GM18508 (cell line): ENCODE results near the gene MYO1E.

Experiments
- ATAC-seq: cut with Tn5 transposase; IDR thresholded peaks from one replicate; pipeline ENCODE4 v1.9.1; 2021; ENCODE audit warnings: moderate number of reproducible peaks; ENCODE audit not compliant: insufficient read depth, unreplicated experiment

MYO1E gene

DNA sequence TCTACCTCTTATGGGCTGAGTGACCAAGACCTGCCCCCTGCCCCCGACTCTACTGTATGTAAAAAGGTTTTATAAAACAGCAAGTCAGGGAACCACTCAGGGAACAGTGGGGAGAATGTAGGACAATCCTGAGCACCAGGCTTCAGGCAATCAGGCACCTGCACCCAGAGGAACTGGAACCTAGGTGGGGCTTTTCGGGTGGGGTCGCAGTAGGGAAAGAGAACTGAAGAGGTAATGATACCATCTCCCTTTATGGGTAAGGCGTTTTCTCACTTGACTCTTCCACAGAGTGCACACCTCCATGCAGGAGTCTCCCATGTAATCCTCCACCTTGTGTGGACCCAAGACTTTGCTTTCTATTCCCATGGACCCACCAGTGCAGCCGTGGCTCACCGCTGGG, 45.8 kb downstream of the MYO1E start:
- ATAC-seq: no peak

GRCh38 chr15:59322056-59322759, 50.5 kb downstream of the MYO1E start:
- ATAC-seq: no peak

DNA sequence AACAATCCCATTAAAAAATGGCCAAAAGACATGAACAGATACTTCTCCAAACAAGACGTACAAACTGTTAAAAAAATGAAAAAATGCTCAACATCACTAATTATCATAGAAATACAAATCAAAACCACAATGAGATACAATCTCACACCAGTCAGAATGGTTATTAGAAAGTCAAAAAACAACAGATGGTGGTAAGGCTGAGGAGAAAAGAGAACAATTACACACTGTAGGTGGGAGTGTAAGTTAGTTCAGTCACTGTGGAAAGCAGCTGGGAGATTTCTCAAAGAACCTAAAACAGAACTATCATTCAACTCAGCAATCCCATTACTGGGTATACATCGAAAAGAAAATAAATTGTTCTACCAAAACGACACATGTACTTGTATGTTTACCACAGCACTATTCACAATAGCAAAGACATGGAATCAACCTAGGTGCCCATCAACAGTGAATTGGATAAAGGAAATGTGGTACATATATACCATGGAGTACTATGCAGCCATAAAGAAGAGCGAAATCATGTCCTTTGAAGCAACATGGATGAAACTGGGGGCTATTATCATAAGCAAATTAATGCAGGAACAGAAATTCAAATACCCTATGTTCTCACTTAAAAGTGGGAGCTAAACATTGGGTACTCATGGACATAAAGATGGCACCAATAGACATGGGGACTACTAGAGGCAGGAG, 51.5 kb downstream of the MYO1E start:
- ATAC-seq: no peak

DNA sequence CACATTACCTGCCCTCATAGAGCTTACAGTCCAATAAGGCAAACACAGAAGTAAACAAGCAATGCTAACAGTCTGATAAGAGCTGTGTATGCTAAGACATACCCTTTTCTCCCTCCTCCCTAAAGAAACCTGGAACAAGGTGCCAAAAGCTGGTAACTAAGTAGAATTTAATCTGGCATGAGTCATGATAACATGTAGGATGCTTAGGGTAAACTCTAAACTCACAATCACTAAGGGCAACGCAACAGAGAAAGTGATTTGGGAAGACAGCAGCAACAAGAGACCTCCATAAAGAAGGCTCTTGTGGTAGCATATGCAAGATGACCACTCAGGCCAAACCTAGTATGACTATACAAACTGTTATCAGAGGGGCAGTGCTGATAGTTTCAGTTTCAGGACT, 55.5 kb downstream of the MYO1E start:
- no peak for ATAC-seq

DNA sequence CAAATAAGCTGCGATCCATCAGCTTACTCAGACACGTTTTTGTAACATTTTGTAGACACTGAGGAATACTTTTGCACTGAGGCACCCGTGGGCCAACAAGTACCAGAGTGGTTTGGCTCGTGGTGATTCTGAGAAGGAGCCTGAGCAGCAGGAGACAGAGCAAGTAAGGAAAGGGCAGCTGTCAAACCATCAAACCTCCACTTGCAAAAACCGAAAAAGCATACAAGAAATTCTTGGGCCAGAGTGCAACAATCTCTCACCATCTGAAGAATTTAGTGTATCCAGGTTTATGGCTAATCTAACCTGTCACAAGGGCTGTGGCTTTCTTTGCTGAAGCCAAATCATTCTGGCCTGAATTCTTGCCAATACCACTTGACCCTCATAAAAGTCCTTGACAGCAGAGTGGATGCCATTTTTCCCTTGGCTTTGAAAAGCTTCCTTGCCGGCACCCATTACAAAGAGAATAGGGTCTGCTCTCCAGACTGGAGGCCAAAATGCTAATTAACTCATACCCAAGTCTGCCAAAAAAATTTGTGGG, 56.7 kb downstream of the MYO1E start:
- ATAC-seq: no peak

GRCh38 chr15:59313641-59314332, 58.9 kb downstream of the MYO1E start:
- peak; percentile 61 for ATAC-seq

DNA sequence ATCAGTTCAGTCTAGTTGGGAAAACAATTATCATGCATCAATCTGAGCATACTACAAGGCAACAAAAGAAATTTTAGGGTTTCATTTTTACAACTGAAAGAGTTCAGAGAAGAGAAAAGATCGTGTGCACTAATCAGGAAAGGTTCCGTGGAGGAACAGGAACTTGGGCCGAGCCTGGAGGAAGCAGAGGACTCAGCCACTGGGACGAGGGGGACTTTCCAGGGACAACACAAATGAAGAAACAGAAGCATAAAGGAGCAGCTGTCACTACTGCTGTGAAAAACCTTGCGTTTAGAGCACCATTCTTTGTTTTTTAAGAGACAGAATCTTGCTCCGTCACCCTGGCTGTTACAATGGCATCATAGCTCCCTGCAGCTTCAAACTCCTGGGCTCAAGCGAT, 60.5 kb downstream of the MYO1E start:
- no peak for ATAC-seq

DNA sequence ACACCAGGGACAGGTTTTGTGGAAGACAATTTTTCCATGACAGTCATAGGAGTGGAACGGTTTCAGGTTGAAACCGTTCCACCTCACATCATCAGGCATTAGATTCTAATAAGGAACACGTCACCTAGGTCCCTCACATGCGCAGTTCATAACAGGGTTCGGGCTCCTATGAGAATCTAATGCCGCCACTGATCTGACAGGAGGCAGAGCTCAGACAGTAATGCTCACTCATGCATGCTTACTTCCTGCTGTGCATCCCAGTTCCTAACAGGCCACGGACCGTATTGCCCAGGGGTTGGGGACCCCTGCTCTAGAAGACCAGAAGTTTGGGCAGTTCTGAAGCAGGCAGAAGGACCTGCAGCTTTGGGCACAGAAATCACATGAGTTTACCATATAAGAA, 61.5 kb downstream of the MYO1E start:
- no peak for ATAC-seq

DNA sequence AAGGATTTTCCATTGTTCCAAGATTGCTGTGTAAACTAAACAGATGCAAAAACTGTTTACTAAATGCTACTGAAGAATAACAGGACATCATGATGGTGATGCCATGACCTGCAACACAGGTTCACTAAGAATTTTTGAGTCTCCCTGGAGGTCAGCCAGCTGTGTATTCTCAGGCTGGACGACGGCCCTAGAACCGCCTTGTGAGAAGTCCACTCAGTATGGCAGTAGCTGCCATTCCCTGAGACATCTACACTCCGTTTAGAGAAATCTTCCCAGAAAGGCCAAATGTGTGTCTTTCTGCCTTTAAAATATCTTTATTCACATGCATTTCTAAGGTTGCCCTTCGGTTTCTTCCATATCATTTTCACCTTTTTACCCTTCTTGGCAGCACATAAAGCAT, 63.3 kb downstream of the MYO1E start:
- no peak for ATAC-seq

DNA sequence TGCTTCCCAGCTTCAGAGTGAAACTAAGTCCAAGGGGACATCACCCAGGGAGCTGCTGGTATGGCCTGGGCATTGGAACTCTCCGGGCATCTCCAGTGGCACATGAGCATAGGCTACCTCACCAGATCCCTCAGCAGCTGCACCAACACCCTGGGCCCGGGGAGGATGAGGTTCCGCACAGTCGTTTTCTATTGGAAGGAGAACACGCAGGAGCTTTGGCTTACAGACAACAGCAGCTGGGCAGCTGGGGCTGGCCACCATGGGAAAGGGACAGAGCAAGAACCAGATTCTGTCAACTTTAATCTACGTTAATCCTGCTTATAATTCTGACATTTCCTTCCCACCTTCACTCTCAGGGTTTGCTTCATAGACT, 65.5 kb downstream of the MYO1E start:
- ATAC-seq: no peak

- ATAC-seq: no peak
Observed at GRCh38 chr15:59306520-59307164, 66.0 kb downstream of the MYO1E start.

GRCh38 chr15:59304807-59305206, 67.9 kb downstream of the MYO1E start:
- no peak for ATAC-seq

- ATAC-seq: no peak
Observed at GRCh38 chr15:59304034-59304795, 68.5 kb downstream of the MYO1E start.

DNA sequence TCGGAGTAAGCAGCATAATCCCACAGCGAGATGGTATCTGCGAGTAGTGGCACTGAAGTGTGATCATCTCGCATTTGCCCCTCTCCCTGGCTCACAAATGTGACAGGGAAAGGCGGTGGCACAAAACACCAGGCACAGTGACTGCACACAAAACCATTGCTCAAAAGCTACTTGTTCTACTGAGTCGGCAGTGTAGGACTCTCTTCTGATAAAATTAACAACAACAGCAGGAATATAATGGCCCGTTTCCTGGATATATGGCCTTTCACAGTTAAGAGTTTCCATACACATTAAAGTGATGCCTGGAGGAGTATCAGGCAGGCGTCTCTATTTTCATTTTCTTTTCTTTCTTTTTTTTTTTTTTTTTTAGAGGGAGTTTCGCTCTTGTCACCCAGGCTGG, 69.0 kb downstream of the MYO1E start:
- ATAC-seq: no peak

GRCh38 chr15:59303136-59303535, 69.5 kb downstream of the MYO1E start:
- no peak for ATAC-seq

- ATAC-seq: no peak
Observed at GRCh38 chr15:59301527-59301926, 71.1 kb downstream of the MYO1E start.

- no peak for ATAC-seq
Observed at GRCh38 chr15:59300618-59301139, 72.0 kb downstream of the MYO1E start.

GRCh38 chr15:59299929-59300617, 72.6 kb downstream of the MYO1E start:
- no peak for ATAC-seq

- ATAC-seq: no peak
Observed at GRCh38 chr15:59298854-59299250, 73.8 kb downstream of the MYO1E start.
